ENCODE measurements around the gene VPS72. TPM values are rescaled to one million over a fixed set of nuclear protein-coding genes. Genes with fewer than 3 reads are reported as not detected.

Gene VPS72
- total and polyA plus RNA-seq, 9 of the 15 experiments (the other 6 are each of a cell fraction or from before 2014, with no cell fraction given) = 7.2 to 131 (median 75.7) TPM

DNA sequence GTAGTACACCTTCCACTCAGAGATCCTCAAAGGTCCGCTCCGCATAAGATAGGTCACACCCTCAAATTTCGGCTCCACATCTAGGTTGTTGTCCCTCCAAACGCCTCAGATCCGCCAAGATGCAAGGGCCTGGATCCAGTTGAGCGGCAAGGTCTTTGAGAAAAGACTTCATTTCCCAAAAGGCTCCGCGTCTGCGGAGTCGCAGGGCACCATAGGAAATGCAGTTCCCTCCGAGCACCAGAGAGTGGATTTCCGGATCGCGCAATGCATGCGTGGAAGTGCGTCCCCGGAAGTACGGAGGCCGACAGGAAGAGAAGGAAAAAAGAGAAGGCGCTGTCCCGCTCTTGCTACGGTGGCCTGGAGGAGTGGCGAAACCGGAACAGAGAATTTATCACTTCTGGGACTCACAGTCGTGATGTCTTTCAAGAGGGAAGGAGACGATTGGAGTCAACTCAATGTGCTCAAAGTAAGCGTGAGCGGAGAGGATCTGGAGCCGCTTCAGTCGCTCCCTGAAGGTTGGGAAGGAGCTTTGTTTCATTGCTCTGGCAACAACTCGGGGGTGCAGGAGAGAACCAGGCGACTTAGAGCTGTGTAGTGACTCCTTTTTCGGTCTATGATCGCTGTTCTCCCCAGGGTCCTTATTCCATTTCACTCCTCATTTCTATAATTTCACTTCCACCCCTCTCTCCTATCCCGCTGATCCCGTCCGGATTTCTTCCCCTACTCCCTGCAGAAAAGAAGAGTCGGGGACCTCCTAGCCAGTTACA, 24.1 kb downstream of the VPS72 start, which contains the start of the genes LYSMD1 and SCNM1 (continued):
- TF ChIP-seq, protein P1, sequence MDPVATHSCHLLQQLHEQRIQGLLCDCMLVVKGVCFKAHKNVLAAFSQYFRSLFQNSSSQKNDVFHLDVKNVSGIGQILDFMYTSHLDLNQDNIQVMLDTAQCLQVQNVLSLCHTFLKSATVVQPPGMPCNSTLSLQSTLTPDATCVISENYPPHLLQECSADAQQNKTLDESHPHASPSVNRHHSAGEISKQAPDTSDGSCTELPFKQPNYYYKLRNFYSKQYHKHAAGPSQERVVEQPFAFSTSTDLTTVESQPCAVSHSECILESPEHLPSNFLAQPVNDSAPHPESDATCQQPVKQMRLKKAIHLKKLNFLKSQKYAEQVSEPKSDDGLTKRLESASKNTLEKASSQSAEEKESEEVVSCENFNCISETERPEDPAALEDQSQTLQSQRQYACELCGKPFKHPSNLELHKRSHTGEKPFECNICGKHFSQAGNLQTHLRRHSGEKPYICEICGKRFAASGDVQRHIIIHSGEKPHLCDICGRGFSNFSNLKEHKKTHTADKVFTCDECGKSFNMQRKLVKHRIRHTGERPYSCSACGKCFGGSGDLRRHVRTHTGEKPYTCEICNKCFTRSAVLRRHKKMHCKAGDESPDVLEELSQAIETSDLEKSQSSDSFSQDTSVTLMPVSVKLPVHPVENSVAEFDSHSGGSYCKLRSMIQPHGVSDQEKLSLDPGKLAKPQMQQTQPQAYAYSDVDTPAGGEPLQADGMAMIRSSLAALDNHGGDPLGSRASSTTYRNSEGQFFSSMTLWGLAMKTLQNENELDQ (CRISPR knock-in tag; IDR thresholded peaks at IDR 0.05; ENCODE audit: borderline replicate concordance) = no peak
- TF ChIP-seq, protein P2, sequence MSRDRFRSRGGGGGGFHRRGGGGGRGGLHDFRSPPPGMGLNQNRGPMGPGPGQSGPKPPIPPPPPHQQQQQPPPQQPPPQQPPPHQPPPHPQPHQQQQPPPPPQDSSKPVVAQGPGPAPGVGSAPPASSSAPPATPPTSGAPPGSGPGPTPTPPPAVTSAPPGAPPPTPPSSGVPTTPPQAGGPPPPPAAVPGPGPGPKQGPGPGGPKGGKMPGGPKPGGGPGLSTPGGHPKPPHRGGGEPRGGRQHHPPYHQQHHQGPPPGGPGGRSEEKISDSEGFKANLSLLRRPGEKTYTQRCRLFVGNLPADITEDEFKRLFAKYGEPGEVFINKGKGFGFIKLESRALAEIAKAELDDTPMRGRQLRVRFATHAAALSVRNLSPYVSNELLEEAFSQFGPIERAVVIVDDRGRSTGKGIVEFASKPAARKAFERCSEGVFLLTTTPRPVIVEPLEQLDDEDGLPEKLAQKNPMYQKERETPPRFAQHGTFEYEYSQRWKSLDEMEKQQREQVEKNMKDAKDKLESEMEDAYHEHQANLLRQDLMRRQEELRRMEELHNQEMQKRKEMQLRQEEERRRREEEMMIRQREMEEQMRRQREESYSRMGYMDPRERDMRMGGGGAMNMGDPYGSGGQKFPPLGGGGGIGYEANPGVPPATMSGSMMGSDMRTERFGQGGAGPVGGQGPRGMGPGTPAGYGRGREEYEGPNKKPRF (IDR thresholded peaks at IDR 0.05; ENCODE audit: low read depth, low read length) = no peak
- TF ChIP-seq NELFE (IDR thresholded peaks at IDR 0.05; ENCODE audit: insufficient read depth, insufficient read length) (no peak), GATAD2A (IDR thresholded peaks at IDR 0.05) (no peak), ZNF354B (CRISPR knock-in tag; IDR thresholded peaks at IDR 0.05) (no peak), CHD2 (IDR thresholded peaks at IDR 0.05; ENCODE audit: low read depth, low read length) (peak; percentile 33; the same call in 1 of the 2 replicates), C11orf30 (IDR thresholded peaks at IDR 0.05; ENCODE audit: low read depth) (peak; percentile 87), TAF9B (IDR thresholded peaks at IDR 0.05; ENCODE audit: partially characterized antibody) (peak; percentile 68), CBX3 (IDR thresholded peaks at IDR 0.05; ENCODE audit: borderline replicate concordance in 1 of 2, low read length in 2 of 2) (peak in 1 of 2 experiments; percentile 88; a peak in 1 of 3 replicates), FOXP1 (CRISPR knock-in tag; IDR thresholded peaks at IDR 0.05) (peak; percentile 70), U2AF1 (optimal IDR thresholded peaks at IDR 0.05; ENCODE audit: low read depth, low read length) (no peak), PCBP2 (IDR thresholded peaks at IDR 0.05; ENCODE audit: low read depth, low read length, poor library complexity, severe bottlenecking) (no peak), YY1 (IDR thresholded peaks at IDR 0.05; ENCODE audit: borderline replicate concordance in 1 of 3, control insufficient read depth in 1 of 3, extremely low read depth in 1 of 3, insufficient read depth in 3 of 3, insufficient read length in 1 of 3, insufficient replicate concordance in 2 of 3, low read depth in 1 of 3, low read length in 2 of 3) (peak in 2 of 3 experiments; percentile 53 to 72)
- TF ChIP-seq, protein P3, sequence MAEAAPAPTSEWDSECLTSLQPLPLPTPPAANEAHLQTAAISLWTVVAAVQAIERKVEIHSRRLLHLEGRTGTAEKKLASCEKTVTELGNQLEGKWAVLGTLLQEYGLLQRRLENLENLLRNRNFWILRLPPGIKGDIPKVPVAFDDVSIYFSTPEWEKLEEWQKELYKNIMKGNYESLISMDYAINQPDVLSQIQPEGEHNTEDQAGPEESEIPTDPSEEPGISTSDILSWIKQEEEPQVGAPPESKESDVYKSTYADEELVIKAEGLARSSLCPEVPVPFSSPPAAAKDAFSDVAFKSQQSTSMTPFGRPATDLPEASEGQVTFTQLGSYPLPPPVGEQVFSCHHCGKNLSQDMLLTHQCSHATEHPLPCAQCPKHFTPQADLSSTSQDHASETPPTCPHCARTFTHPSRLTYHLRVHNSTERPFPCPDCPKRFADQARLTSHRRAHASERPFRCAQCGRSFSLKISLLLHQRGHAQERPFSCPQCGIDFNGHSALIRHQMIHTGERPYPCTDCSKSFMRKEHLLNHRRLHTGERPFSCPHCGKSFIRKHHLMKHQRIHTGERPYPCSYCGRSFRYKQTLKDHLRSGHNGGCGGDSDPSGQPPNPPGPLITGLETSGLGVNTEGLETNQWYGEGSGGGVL (CRISPR knock-in tag; IDR thresholded peaks at IDR 0.05) = no peak
- TF ChIP-seq, protein P4, sequence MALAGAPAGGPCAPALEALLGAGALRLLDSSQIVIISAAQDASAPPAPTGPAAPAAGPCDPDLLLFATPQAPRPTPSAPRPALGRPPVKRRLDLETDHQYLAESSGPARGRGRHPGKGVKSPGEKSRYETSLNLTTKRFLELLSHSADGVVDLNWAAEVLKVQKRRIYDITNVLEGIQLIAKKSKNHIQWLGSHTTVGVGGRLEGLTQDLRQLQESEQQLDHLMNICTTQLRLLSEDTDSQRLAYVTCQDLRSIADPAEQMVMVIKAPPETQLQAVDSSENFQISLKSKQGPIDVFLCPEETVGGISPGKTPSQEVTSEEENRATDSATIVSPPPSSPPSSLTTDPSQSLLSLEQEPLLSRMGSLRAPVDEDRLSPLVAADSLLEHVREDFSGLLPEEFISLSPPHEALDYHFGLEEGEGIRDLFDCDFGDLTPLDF (CRISPR knock-in tag; IDR thresholded peaks at IDR 0.05) = peak; percentile 83
- TF ChIP-seq, protein P5, sequence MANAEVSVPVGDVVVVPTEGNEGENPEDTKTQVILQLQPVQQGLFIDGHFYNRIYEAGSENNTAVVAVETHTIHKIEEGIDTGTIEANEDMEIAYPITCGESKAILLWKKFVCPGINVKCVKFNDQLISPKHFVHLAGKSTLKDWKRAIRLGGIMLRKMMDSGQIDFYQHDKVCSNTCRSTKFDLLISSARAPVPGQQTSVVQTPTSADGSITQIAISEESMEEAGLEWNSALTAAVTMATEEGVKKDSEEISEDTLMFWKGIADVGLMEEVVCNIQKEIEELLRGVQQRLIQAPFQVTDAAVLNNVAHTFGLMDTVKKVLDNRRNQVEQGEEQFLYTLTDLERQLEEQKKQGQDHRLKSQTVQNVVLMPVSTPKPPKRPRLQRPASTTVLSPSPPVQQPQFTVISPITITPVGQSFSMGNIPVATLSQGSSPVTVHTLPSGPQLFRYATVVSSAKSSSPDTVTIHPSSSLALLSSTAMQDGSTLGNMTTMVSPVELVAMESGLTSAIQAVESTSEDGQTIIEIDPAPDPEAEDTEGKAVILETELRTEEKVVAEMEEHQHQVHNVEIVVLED (CRISPR knock-in tag; IDR thresholded peaks at IDR 0.05) = peak; percentile 75

All from K562 (cell line).